ENCODE measurements around the gene C1QTNF7.

DNA sequence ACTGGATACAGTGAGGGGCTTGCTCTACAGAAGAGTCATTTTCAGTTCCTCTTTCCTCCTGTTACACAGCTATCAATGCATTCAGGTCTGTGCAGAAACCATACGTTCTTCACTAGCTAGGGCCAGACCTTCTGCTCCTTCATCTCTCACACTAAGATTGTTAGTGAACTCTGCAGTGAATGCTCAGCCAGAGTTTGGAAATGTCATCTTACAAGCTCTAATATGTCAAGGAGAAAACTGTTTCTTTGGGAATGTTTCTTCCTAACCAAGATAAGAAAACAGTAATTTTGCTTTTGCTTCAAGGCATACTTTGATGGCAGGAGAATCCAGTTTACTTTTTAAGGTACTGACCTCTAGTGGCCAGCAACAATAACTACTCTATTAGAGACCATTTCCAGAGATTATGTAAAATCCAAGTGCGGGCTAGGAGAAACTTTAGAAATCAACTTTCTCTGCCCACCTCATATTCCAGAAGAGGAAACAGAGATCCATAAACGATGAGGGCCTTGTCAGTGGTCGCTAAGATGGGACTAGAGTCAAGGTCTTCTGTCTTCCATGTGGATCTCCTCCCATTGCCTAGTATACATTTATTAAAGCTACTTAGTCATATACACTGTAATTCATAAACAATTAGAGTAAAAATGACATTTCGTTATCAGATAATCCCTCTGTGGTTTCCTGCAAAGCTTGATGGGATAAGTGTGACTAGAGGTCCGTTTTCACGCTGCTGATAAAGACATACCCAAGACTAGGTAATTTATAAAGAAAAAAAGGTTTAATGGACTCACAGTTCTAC lies 29.8 kb downstream of the C1QTNF7 start:
- TF ChIP-seq, protein P1, sequence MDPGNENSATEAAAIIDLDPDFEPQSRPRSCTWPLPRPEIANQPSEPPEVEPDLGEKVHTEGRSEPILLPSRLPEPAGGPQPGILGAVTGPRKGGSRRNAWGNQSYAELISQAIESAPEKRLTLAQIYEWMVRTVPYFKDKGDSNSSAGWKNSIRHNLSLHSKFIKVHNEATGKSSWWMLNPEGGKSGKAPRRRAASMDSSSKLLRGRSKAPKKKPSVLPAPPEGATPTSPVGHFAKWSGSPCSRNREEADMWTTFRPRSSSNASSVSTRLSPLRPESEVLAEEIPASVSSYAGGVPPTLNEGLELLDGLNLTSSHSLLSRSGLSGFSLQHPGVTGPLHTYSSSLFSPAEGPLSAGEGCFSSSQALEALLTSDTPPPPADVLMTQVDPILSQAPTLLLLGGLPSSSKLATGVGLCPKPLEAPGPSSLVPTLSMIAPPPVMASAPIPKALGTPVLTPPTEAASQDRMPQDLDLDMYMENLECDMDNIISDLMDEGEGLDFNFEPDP (CRISPR knock-in tag; conservative IDR thresholded peaks at IDR 0.05): no peak
- TF ChIP-seq HOXA7 (CRISPR knock-in tag; IDR thresholded peaks at IDR 0.05) (no peak), CHCHD3 (CRISPR knock-in tag; IDR thresholded peaks at IDR 0.05) (no peak), MAFK (conservative IDR thresholded peaks at IDR 0.05 in 1 of 2, IDR thresholded peaks at IDR 0.05 in 1 of 2; ENCODE audit: low read length in 2 of 2) (no peak), TRIM24 (CRISPR knock-in tag; IDR thresholded peaks at IDR 0.05) (no peak)
- TF ChIP-seq, protein P2, sequence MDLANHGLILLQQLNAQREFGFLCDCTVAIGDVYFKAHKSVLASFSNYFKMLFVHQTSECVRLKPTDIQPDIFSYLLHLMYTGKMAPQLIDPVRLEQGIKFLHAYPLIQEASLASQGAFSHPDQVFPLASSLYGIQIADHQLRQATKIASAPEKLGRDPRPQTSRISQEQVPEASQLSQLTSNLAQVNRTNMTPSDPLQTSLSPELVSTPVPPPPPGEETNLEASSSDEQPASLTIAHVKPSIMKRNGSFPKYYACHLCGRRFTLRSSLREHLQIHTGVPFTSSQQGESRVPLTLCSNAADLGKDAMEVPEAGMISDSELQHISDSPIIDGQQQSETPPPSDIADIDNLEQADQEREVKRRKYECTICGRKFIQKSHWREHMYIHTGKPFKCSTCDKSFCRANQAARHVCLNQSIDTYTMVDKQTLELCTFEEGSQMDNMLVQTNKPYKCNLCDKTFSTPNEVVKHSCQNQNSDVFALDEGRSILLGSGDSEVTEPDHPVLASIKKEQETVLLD (CRISPR knock-in tag; IDR thresholded peaks at IDR 0.05; ENCODE audit: low read depth): no peak
- TF ChIP-seq, protein P3, sequence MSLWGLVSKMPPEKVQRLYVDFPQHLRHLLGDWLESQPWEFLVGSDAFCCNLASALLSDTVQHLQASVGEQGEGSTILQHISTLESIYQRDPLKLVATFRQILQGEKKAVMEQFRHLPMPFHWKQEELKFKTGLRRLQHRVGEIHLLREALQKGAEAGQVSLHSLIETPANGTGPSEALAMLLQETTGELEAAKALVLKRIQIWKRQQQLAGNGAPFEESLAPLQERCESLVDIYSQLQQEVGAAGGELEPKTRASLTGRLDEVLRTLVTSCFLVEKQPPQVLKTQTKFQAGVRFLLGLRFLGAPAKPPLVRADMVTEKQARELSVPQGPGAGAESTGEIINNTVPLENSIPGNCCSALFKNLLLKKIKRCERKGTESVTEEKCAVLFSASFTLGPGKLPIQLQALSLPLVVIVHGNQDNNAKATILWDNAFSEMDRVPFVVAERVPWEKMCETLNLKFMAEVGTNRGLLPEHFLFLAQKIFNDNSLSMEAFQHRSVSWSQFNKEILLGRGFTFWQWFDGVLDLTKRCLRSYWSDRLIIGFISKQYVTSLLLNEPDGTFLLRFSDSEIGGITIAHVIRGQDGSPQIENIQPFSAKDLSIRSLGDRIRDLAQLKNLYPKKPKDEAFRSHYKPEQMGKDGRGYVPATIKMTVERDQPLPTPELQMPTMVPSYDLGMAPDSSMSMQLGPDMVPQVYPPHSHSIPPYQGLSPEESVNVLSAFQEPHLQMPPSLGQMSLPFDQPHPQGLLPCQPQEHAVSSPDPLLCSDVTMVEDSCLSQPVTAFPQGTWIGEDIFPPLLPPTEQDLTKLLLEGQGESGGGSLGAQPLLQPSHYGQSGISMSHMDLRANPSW (CRISPR knock-in tag; IDR thresholded peaks at IDR 0.05; ENCODE audit: borderline replicate concordance): no peak
